Stimulated activated naive CD4-positive, alpha-beta T cell treated with Interleukin-2 at 50 U/mL for 16 hours (primary cell): Measurements from ENCODE around the gene EFCAB6.
"Not testable (repeated sequence)": the region's sequence is repeated elsewhere in the genome, so short reads cannot be mapped to it uniquely, and the experiment has no call there.

Source experiments
- DNase-seq: peaks from one replicate; lab custom pipeline; 2025; lab: John Stamatoyannopoulos, UW

The EFCAB6 gene

GRCh38 chr22:43720716-43721115 lies 91.4 kb downstream of the EFCAB6 start:
- no peak for DNase-seq

DNA sequence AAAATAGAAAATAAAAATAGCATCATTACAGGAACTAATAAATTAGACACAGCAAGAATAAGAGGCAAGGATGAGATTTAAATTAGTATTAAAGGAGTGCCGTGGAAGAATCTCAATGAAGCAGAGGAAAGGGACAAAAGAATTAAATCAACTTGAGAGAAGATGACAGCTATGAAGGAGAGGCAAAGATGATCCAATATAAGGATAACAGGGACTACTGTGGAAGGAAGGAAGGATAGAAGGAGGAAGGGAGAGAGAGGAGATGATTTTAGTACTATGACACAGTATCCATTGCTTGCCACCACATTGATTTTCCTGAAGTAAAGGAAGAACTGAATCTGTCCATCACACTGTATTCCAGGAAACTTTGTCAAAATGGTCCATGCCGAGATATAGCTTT lies 98.0 kb downstream of the EFCAB6 start:
- DNase-seq = no peak

DNA sequence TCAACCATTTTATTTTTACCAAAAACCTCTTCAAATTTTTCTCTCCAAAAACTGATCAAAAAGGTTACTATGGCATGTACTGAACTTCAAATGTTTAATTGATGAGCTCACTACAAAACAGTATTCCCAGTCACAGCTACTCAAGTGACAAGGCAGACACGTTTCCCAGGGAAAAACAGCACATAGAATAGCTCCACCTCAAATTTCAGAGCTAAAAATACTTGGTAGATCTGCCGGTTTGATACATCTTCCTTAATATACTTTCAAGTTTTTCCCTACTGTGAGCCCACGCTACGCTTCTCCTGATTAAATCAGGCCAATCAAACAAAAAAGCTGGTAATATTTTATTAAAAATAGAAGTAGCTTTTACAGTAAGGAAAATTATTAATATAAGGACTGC lies 100.4 kb downstream of the EFCAB6 start:
- DNase-seq = no peak

- DNase-seq = no peak
These were observed 104.5 kb downstream of the EFCAB6 start for GRCh38 chr22:43707648-43708047.

GRCh38 chr22:43706571-43707328 lies 105.4 kb downstream of the EFCAB6 start:
- DNase-seq = no peak

DNA sequence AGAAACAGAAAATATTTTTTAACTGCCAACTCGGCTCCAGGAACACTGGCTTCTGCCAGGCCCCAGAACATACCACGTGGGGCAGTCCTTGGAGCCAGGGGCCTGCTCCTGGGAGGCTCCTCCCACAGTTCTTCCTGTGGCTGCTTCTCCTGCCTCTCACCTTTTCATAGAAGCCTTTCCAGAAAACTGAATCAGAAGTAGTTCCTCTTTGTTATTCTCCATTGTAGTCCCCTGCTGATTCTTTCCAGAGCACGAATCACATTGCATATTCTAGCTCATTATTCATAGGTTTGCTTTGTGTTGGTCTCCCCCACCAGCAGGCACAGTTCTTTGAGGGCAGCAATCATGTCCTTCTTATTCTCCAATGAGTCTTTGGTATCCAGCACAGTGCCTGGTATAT lies 106.0 kb downstream of the EFCAB6 start:
- DNase-seq = no peak

DNA sequence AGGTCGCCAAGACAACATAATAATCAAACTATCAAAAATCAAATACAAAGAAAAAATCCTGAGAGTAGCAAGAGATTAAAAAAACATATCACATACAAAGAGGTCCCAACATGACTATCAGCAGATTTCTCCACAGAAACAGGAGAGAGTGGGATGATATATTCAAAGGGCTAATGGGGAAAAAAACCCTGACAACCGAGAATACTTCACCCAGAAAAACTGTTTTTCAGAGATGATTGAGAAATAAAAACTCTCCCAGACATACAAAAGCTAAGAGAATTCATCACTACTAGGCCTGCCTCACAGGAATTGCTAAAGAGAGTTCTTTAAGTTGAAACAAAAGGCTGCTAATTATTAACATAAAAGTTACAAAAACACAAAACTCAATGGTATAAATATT lies 108.1 kb downstream of the EFCAB6 start:
- no peak for DNase-seq

GRCh38 chr22:43698403-43698802 lies 113.7 kb downstream of the EFCAB6 start:
- no peak for DNase-seq

DNA sequence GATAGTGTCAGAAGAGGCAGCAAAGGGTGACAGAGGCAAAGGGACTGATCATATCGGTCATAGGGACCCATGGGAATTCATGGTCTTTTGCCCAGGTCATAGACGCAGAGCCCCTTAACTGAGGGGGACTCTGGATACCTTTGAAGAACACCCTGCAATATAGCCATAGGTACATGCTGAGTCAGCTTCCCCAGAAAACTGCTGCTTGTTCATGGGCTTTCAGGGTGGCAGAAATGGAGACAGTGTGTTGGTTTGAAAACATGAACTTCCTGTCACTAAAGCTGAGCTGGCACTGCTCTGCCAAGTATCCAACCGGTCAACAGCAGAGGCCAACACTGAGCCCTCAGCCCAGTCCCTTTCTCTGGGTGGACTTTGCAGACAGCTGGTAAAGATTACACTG lies 114.2 kb downstream of the EFCAB6 start:
- no peak for DNase-seq

DNA sequence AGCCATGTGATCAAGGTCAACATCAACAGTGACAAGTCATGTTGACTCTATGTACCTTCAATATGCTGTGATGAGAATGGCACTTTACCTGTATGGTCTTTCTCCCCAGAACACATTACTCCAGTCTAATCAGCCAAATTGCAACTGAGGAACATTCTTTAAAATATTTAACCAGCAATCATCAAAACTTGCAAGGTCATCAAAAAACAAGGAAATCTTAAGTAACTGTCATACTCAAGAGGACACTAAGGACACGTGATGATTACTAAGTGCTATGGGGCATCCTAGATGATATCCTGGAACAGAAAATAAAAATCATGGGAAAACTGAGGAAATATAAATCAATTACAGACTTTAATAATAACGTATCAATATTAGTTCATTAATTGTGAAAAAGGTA lies 118.9 kb downstream of the EFCAB6 start:
- DNase-seq = no peak

DNA sequence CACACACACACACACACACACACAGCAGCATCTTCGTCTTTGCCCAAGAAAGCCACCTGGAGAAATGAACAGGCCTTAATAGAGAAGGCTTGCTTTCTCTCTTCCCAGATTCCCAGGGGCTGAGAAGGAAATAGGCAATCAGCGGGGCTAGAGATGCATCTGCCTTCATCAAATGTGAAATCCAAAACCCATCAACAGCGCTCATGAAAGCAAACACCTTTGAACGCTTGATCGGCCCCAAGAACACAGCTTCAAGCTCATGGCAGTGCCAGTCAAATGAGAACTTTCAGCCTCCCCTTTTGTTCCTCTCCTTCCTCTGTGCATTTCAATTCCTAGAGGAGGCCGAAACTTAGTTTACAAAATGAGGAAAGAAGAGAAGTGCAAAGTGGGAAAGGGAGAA lies 122.7 kb downstream of the EFCAB6 start:
- no peak for DNase-seq

DNA sequence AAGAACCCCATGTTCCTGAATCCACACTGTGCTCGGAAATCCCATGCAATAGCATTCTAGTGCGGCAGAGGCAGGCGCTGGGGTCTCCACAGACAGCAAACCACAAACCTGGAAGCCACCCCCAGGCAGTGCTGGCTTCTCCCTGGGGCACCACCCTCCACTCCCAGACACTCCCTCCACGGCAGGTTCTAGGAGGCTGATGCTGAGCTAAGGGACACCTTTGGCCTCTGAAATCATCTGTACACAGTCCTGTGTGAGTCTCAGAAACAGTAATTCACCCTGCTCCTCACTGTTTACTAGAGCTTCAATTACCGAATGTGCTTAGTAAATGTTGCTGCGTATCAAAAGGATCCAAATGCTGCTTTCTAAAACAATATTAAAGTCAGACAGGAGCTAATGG lies 129.3 kb downstream of the EFCAB6 start:
- DNase-seq = no peak

- no peak for DNase-seq
These were observed 130.3 kb downstream of the EFCAB6 start for GRCh38 chr22:43681731-43682360.

DNA sequence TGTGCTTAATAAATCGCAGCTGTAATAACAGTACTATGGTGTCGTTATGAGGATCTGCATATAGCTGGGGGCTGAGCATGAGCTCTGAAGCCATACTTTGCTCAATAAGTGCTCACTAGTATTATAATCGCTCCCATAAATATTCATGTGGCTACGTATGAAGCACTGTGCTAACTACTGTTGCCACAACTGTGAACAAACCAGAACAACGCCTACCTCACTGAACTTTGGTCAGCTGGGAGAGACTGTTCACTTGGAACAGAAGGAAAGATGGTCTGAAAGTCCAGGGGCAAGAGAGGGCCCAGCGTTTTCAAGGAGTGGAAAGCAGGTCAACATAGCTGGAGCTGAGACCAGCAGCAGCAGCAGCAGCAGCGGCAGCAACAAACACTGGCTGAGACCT lies 141.6 kb downstream of the EFCAB6 start:
- no peak for DNase-seq

GRCh38 chr22:43669190-43669589 lies 142.9 kb downstream of the EFCAB6 start:
- DNase-seq = no peak

DNA sequence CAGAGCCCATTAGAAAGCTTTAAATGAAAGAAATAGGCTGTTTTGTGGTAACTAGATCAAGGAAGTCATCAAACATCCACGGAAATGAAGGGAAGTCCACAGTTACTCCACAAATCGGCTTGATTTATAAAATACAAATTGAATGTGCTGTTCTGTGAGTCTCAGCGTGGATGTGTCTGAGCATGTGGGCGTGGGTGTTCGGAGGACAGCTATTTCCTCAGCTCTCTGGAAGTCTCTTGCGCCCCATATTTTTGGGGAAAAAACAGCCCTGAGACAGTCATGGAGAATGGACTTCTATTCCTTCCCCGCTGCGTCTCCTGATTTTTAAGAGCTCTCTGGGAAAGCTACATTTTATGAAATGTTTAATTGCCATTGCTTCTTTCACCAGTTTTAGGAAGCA lies 144.4 kb downstream of the EFCAB6 start:
- no peak for DNase-seq

DNA sequence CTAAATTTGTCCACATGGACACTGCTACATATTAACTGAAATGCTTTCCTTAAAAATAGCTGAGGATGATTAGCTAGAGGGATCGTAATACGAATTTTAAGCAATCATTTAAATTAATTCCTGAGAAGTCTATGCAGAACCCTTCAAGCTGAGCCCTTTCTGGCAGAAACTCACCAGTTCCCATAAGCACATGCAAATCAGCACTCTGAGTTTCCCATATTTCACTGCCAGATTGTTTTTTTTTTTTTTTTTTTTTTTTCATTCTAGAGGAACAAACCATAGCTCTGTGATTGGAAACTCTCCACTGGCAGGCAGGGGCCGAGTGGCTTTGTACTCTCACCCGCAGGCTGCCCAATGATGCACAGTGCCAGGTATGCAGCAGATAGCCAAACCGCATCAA lies 145.6 kb downstream of the EFCAB6 start:
- no peak for DNase-seq

GRCh38 chr22:43658823-43659222 lies 153.3 kb downstream of the EFCAB6 start:
- no peak for DNase-seq

GRCh38 chr22:43656581-43656980 lies 155.5 kb downstream of the EFCAB6 start:
- DNase-seq = not testable (repeated sequence)

- no peak for DNase-seq
These were observed 157.8 kb downstream of the EFCAB6 start for GRCh38 chr22:43654271-43654670.

GRCh38 chr22:43652845-43653244 lies 159.3 kb downstream of the EFCAB6 start:
- DNase-seq = no peak

- DNase-seq = no peak
These were observed 168.7 kb downstream of the EFCAB6 start for GRCh38 chr22:43643387-43643786.

DNA sequence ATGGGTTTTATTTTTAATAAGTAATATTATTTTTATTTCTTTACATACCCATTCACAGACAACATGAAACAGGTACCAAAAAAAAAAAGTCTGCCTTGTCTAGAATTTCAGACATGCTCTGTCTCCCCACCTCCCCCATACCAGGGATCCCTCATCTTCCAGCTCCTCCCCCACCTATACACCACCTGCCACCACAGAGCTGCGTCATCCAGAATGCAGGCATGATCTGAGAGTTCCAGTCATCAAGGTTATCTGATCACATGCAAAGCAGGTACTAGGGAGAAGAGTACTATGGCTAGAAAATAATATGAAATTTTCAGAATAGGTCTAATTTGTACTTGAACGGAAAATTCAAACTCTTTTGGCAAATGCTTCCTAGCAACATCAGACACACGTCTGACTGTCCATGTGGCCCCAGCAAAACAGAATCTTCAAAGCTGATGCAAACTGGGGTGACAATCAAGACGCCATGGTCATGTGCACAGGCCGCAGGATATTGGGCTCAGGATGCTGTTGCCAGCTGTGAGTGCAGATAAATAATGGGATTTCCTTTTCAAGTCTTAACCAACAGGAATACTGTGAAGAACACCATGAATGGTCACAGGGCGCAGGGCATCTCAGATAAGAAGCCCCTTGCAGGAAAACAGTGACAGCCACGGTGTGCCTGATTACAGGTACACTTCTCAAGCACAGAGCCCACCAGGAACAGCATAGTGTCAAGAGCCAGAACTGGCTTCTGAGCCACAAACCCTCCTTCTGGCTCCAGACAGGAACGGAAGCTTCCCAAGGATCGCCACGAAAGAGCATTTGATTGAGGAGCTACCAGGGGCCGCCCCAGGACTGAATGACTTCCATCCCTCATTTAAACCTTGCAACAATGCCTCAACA lies 169.5 kb downstream of the EFCAB6 start:
- DNase-seq = no peak
